HepG2 (cell line): Measurements from ENCODE around the gene PARD3. TPM values are rescaled to one million over a fixed set of nuclear protein-coding genes. Genes with fewer than 3 reads are reported as not detected.

ENCODE experiments used
- ATAC-seq: fragments of 200-7000 bp; cut with Tn5 transposase; 3 replicates; pipeline ENCODE4 v1.9.1; 2020; ENCODE audit warnings: mild to moderate bottlenecking, moderate library complexity
- BruUV-seq: library from RNA; stranded (reverse); fragments of 400-500 nt; replicated peaks from 2 replicates; lab custom pipeline; 2021; lab: Mats Ljungman, UMichigan
- CTCF ChIA-PET: fragments of 300-600 bp; formaldehyde crosslinking; extraction: SDS; loops from one replicate; lab custom pipeline; 2021; ENCODE audit warnings: low total read pairs, inconsistent platforms, low intra/inter-chr PET ratio; lab: Yijun Ruan, JAX
- POLR2A ChIA-PET: fragments of 350-600 bp; sonication (Branson Sonifier 250); formaldehyde crosslinking; loops from one replicate; lab custom pipeline; 2020; ENCODE audit warnings: antibody characterized with exemption, inconsistent platforms; lab: Yijun Ruan, JAX
- DNase-seq: peaks from one replicate; pipeline ENCODE4 v3.0.0-alpha.2; 2015; ENCODE audit warnings: low spot score
- FAIRE-seq: peaks from 3 replicates; lab custom pipeline; 2011; peaks lifted over from hg19 to GRCh38; lab: Jason Lieb, UNC
- H2AFZ ChIP-seq: one replicate; pipeline ENCODE4 v1.6.1; 2011; ENCODE audit warnings: low read length, inconsistent platforms
- H3K27ac ChIP-seq: fragments of 300-600 bp; 3 replicates; pipeline ENCODE4 v1.8.0; 2011; ENCODE audit warnings: mixed run types, mild to moderate bottlenecking, mixed read lengths, low read length, inconsistent platforms; ENCODE audit not compliant: insufficient read depth; ENCODE audit errors: extremely low read length
- H3K27me3 ChIP-seq, 2 experiments: fragments of 200-600 bp in 1 of 2; 2 replicates in 1 of 2; 3 replicates in 1 of 2; pipeline versions ENCODE4 v1.6.0 to v1.8.0; 2011; ENCODE audit warnings: low read length in 2 of 2, mild to moderate bottlenecking in 2 of 2, moderate library complexity in 2 of 2, inconsistent platforms in 1 of 2; ENCODE audit not compliant: insufficient read depth in 2 of 2, control insufficient read depth in 1 of 2
- H3K36me3 ChIP-seq, 2 experiments: fragments of 200-600 bp in 1 of 2; replicated peaks in 1 of 2; 2 replicates in 1 of 2; 3 replicates in 1 of 2; pipeline versions ENCODE4 v1.5.1 to v1.8.0; 2011; ENCODE audit warnings: low read length in 2 of 2, inconsistent platforms in 1 of 2; ENCODE audit not compliant: insufficient read depth in 2 of 2, control insufficient read depth in 1 of 2
- H3K4me1 ChIP-seq: 2 replicates; pipeline ENCODE4 v1.5.1; 2012; ENCODE audit warnings: low read length, inconsistent platforms; ENCODE audit not compliant: insufficient read depth
- H3K4me2 ChIP-seq: 2 replicates; pipeline ENCODE4 v1.6.0; 2011; ENCODE audit warnings: low read depth, low read length, inconsistent platforms
- H3K4me3 ChIP-seq, 3 experiments: fragments of 200-600 bp in 1 of 3; sonication (generic), shearing (Covaris generic) in 1 of 3; replicated peaks in 1 of 3; 2 replicates each; pipeline ENCODE4 v1.5.1; 2011 to 2016; ENCODE audit warnings: low read length in 3 of 3, inconsistent platforms in 2 of 3, low read depth in 2 of 3, mild to moderate bottlenecking in 2 of 3, control low read depth in 1 of 3, mixed read lengths in 1 of 3; ENCODE audit not compliant: insufficient read depth in 1 of 3
- H3K79me2 ChIP-seq: one replicate; pipeline ENCODE4 v1.6.1; 2011; ENCODE audit warnings: low read length, inconsistent platforms; ENCODE audit not compliant: insufficient read depth
- H3K9ac ChIP-seq: 2 replicates; pipeline ENCODE4 v1.6.0; 2011; ENCODE audit warnings: mild to moderate bottlenecking, low read depth, low read length, inconsistent platforms; ENCODE audit not compliant: insufficient read depth
- H3K9me3 ChIP-seq: 2 replicates; pipeline ENCODE4 v1.5.1; 2012; ENCODE audit warnings: mild to moderate bottlenecking, low read length
- H4K20me1 ChIP-seq: 2 replicates; pipeline ENCODE4 v1.6.0; 2011; ENCODE audit warnings: inconsistent platforms, mild to moderate bottlenecking, low read length, moderate library complexity; ENCODE audit not compliant: insufficient read depth
- CENPX ChIP-seq: sonication (generic); formaldehyde crosslinking; IDR thresholded peaks from 2 replicates; pipeline ENCODE4 v1.9.0; 2021; ENCODE audit warnings: mild to moderate bottlenecking, missing genetic modification reagents, moderate library complexity
- CHCHD3 ChIP-seq: sonication (generic); formaldehyde crosslinking; IDR thresholded peaks from 2 replicates; pipeline ENCODE4 v1.8.0; 2022; ENCODE audit warnings: mild to moderate bottlenecking, missing genetic modification reagents, moderate library complexity
- DR1 ChIP-seq: sonication (generic); formaldehyde crosslinking; IDR thresholded peaks from 2 replicates; pipeline ENCODE4 v1.8.0; 2021; ENCODE audit warnings: mild to moderate bottlenecking, missing genetic modification reagents, inconsistent platforms
- FOXP1 ChIP-seq, 2 experiments: fragments of 450-650 bp in 1 of 2; IDR thresholded peaks; 2 replicates each; pipeline ENCODE4 v1.6.1; 2017 to 2018; ENCODE audit warnings: antibody characterized with exemption in 1 of 2
- MTA1 ChIP-seq: sonication (generic); formaldehyde crosslinking; IDR thresholded peaks from 2 replicates; pipeline ENCODE4 v1.4.0; 2020; ENCODE audit warnings: missing genetic modification reagents, mild to moderate bottlenecking, borderline replicate concordance
- NFE2L1 ChIP-seq: sonication (generic); formaldehyde crosslinking; IDR thresholded peaks from 2 replicates; pipeline ENCODE4 v1.4.0; 2020; ENCODE audit warnings: missing genetic modification reagents, mild to moderate bottlenecking, borderline replicate concordance
- TAF1 ChIP-seq: sonication (generic); formaldehyde crosslinking; IDR thresholded peaks from 2 replicates; pipeline ENCODE4 v1.4.0; 2020; ENCODE audit warnings: missing genetic modification reagents
- ZNF510 ChIP-seq: sonication (generic); formaldehyde crosslinking; IDR thresholded peaks from 2 replicates; pipeline ENCODE4 v1.4.0; 2020; ENCODE audit warnings: low read depth, mild to moderate bottlenecking, missing genetic modification reagents
- ZNF530 ChIP-seq: sonication (generic); formaldehyde crosslinking; IDR thresholded peaks from 2 replicates; pipeline ENCODE4 v1.5.0; 2020; ENCODE audit warnings: low read depth, mild to moderate bottlenecking, missing genetic modification reagents
- WGBS: methylation state at CpG from one replicate; pipeline ENCODE4 v1.1.6; 2017; ENCODE audit warnings: low lambda C conversion rate; 5-methylcytosine and 5-hydroxymethylcytosine counted together
- in situ Hi-C: cut with HindIII; loops from 2 replicates; pipeline ENCODE4 v1.10.0; 2017; ENCODE audit warnings: low pct_unique_long_range_greater_than_20kb; ENCODE audit not compliant: extremely low pct_ligation_motif_present
- intact Hi-C: fragments of 100-400 bp; cut with micrococcal nuclease; formaldehyde crosslinking; loops from one replicate; pipeline ENCODE4 v1.10.0; 2022; ENCODE audit not compliant: unreplicated experiment
- polyA plus RNA-seq, 8 experiments: library from polyadenylated mRNA; depleted of rRNA in 3 of 8; stranded (reverse) in 7 of 8; unstranded in 1 of 8; fragments of >200 nt; fragmentation: Illumina TruSeq in 4 of 8; extraction: Trizol in 4 of 8; gene quantifications; 2 replicates each; pipeline versions ENCODE4 v1.2.1 to v1.2.3, GENCODE V29; 2011 to 2016; ENCODE audit warnings: low read depth in 4 of 8, missing spikeins in 1 of 8, mixed read lengths in 1 of 8; ENCODE audit not compliant: insufficient read depth in 1 of 8
- total RNA-seq, 5 experiments: library from RNA; depleted of rRNA; stranded (reverse); fragments of >200 nt; fragmentation: Illumina TruSeq; extraction: Trizol; gene quantifications; 2 replicates each; pipeline ENCODE4 v1.2.3, GENCODE V29; 2016; ENCODE audit warnings: low read depth in 1 of 5
- TF ChIP-seq, protein P1 (sequence below): sonication (generic); IDR thresholded peaks from 2 replicates; pipeline ENCODE4 v1.6.1; 2016; ENCODE audit warnings: low read depth, borderline replicate concordance
- TF ChIP-seq, protein P2 (sequence below): sonication (generic); formaldehyde crosslinking; IDR thresholded peaks from 2 replicates; pipeline ENCODE4 v1.4.0; 2020; ENCODE audit warnings: mild to moderate bottlenecking, missing genetic modification reagents

The PARD3 gene
- total and polyA plus RNA-seq, 2 of the 13 experiments (the other 11 are each of a cell fraction or from before 2014, with no cell fraction given) = 40.9 to 60.0 TPM

DNA sequence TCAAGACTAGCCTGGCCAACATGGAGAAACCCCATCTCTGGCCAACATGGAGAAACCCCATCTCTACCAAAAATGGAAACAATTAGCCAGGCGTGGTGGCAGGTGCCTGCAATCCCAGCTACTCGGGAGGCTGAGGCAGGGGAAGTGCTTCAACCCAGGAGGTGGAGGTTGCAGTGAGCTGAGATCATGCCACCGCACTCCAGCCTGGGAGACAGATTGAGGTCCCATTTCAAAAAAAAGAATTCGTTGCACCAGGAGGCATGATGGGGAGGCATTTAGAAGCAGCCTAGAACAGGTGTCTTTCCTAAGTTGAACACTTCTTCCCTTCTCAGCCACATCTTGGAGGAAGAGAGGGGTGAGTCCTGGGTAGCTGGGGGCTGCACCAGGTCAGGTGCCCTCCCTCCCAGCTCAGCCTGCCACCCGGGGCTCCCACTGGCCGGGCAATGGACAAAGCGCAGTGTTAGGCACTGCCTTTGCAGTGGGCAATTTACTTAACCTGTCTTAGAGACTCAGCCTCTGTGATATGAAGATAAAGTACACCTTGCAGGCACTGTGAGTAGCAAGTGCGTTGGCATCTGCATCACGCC, 726.8 kb downstream of the PARD3 start:
- intact Hi-C loops (no loop called here), in situ Hi-C loops (no loop called here)
- H3K9me3 ChIP-seq = peaks cover 8% of the 10 kb centered on the region
- H3K4me2 ChIP-seq = no peak overlapping the region
- TF ChIP-seq CHCHD3 (no peak), TAF1 (no peak), ZNF510 (no peak), FOXP1 (IDR thresholded peaks at IDR 0.05) (no peak), FOXP1 (CRISPR knock-in tag; IDR thresholded peaks at IDR 0.05) (no peak), MTA1 (CRISPR knock-in tag) (no peak), CENPX (CRISPR knock-in tag) (no peak), NFE2L1 (CRISPR knock-in tag) (no peak), ZNF530 (CRISPR knock-in tag) (no peak), DR1 (CRISPR knock-in tag) (no peak)
- TF ChIP-seq, protein P1, sequence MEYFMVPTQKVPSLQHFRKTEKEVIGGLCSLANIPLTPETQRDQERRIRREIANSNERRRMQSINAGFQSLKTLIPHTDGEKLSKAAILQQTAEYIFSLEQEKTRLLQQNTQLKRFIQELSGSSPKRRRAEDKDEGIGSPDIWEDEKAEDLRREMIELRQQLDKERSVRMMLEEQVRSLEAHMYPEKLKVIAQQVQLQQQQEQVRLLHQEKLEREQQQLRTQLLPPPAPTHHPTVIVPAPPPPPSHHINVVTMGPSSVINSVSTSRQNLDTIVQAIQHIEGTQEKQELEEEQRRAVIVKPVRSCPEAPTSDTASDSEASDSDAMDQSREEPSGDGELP = no peak
- TF ChIP-seq, protein P2, sequence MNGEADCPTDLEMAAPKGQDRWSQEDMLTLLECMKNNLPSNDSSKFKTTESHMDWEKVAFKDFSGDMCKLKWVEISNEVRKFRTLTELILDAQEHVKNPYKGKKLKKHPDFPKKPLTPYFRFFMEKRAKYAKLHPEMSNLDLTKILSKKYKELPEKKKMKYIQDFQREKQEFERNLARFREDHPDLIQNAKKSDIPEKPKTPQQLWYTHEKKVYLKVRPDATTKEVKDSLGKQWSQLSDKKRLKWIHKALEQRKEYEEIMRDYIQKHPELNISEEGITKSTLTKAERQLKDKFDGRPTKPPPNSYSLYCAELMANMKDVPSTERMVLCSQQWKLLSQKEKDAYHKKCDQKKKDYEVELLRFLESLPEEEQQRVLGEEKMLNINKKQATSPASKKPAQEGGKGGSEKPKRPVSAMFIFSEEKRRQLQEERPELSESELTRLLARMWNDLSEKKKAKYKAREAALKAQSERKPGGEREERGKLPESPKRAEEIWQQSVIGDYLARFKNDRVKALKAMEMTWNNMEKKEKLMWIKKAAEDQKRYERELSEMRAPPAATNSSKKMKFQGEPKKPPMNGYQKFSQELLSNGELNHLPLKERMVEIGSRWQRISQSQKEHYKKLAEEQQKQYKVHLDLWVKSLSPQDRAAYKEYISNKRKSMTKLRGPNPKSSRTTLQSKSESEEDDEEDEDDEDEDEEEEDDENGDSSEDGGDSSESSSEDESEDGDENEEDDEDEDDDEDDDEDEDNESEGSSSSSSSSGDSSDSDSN (CRISPR knock-in tag) = no peak
- ChIA-PET POLR2A (no interaction called here), CTCF (no interaction called here)
- FAIRE-seq (no peak), ATAC-seq (no peak), DNase-seq (no peak)
- no peak overlapping the region for H3K9ac ChIP-seq
- H3K4me1 ChIP-seq = peaks cover 8% of the 10 kb centered on the region
- H3K4me3 ChIP-seq = no peak overlapping the region
- H3K79me2 ChIP-seq = no peaks in the 10 kb centered on the region
- no peak overlapping the region for H3K27ac ChIP-seq
- H4K20me1 ChIP-seq = no peaks in the 10 kb centered on the region
- H2AFZ ChIP-seq = no peak overlapping the region
- no peaks in the 10 kb centered on the region for H3K36me3 ChIP-seq
- BruUV-seq = no TSS peak
- WGBS = 73% methylated on average over 6 of the region's 9 CpGs
- H3K27me3 ChIP-seq = 0 out of 5 replicates have a peak, but pooled peaks cover 0 to 2% of the 10 kb centered on the region in 2 experiments
